ENCODE measurements around the gene CUL9. TPM values are rescaled to one million over a fixed set of nuclear protein-coding genes. Genes with fewer than 3 reads are reported as not detected.

The CUL9 gene
- total and polyA plus RNA-seq, 4 donors = 19.7 to 45.6 (median 35.5) TPM

GRCh38 chr6:43264599-43265145, 82.7 kb downstream of the CUL9 start:
- DNase-seq = no peak
- no peak for ATAC-seq (ENCODE audit: insufficient read depth, low FRiP score)
- WGBS, 2 donors = 88 to 95% methylated on average over 5 of the region's 5 CpGs
- H3K9me3 ChIP-seq (ENCODE audit: control insufficient read depth in 4 of 4, insufficient read depth in 3 of 4, low read length in 3 of 4) = no peaks in the 10 kb centered on the region
- H3K4me1 ChIP-seq (ENCODE audit: control insufficient read depth in 5 of 5, insufficient read depth in 5 of 5, low read length in 5 of 5) = peaks cover 0 to 23% (median 13%) of the 10 kb centered on the region in 5 donors
- H3K9ac ChIP-seq (ENCODE audit: insufficient read depth in 1 of 2, low read length in 2 of 2) = no peak overlapping the region
- no peak overlapping the region for H3K4me3 ChIP-seq
- no peak overlapping the region for H3K27ac ChIP-seq (ENCODE audit: low read depth in 1 of 2, low read length in 1 of 2)
- TF ChIP-seq CTCF (IDR thresholded peaks at IDR 0.05; ENCODE audit: control extremely low read depth, extremely low read depth) = no peak
- H3K27me3 ChIP-seq (ENCODE audit: control insufficient read depth in 3 of 3, insufficient read depth in 3 of 3, low read length in 2 of 3) = no peaks in the 10 kb centered on the region
- H3K36me3 ChIP-seq (ENCODE audit: control insufficient read depth in 4 of 4, insufficient read depth in 4 of 4, low read length in 4 of 4) = no peaks in the 10 kb centered on the region

- ATAC-seq (ENCODE audit: insufficient read depth, low FRiP score) = no peak
- WGBS, 2 donors = 87 to 91% methylated on average over 6 of the region's 6 CpGs
- no peak overlapping the region for H3K9ac ChIP-seq (ENCODE audit: insufficient read depth in 1 of 2, low read length in 2 of 2)
These were observed 83.6 kb downstream of the CUL9 start for GRCh38 chr6:43265564-43265963.

GRCh38 chr6:43267619-43268354, 85.8 kb downstream of the CUL9 start:
- DNase-seq (no peak), ATAC-seq (ENCODE audit: insufficient read depth, low FRiP score) (no peak)
- H3K36me3 ChIP-seq (ENCODE audit: control insufficient read depth in 4 of 4, insufficient read depth in 4 of 4, low read length in 4 of 4) = no peaks in the 10 kb centered on the region
- H3K4me1 ChIP-seq (ENCODE audit: control insufficient read depth in 5 of 5, insufficient read depth in 5 of 5, low read length in 5 of 5) = peaks cover 0 to 32% (median 13%) of the 10 kb centered on the region in 5 donors
- peaks cover 0 to 2% (median 0%) of the 10 kb centered on the region in 3 donors for H3K27me3 ChIP-seq (ENCODE audit: control insufficient read depth in 3 of 3, insufficient read depth in 3 of 3, low read length in 2 of 3)
- no peaks in the 10 kb centered on the region for H3K9me3 ChIP-seq (ENCODE audit: control insufficient read depth in 4 of 4, insufficient read depth in 3 of 4, low read length in 3 of 4)
- H3K9ac ChIP-seq (ENCODE audit: insufficient read depth in 1 of 2, low read length in 2 of 2) = no peak overlapping the region
- 86 to 94% methylated on average over 7 of the region's 7 CpGs for WGBS, 2 donors
- no peak overlapping the region for H3K4me3 ChIP-seq
- H3K27ac ChIP-seq (ENCODE audit: low read depth in 1 of 2, low read length in 1 of 2) = peak overlapping the region in 1 of 2 donors; percentile 62
- TF ChIP-seq CTCF (IDR thresholded peaks at IDR 0.05; ENCODE audit: control extremely low read depth, extremely low read depth) = no peak

More at GRCh38 chr6:43265564-43265963, 83.6 kb downstream of the CUL9 start:
- DNase-seq = no peak
- TF ChIP-seq CTCF (IDR thresholded peaks at IDR 0.05; ENCODE audit: control extremely low read depth, extremely low read depth) = no peak
- H3K27ac ChIP-seq (ENCODE audit: low read depth in 1 of 2, low read length in 1 of 2) = no peak overlapping the region
- no peaks in the 10 kb centered on the region for H3K9me3 ChIP-seq (ENCODE audit: control insufficient read depth in 4 of 4, insufficient read depth in 3 of 4, low read length in 3 of 4)
- H3K27me3 ChIP-seq (ENCODE audit: control insufficient read depth in 3 of 3, insufficient read depth in 3 of 3, low read length in 2 of 3) = no peaks in the 10 kb centered on the region
- H3K4me3 ChIP-seq = no peak overlapping the region
- H3K4me1 ChIP-seq (ENCODE audit: control insufficient read depth in 5 of 5, insufficient read depth in 5 of 5, low read length in 5 of 5) = peaks cover 0 to 29% (median 13%) of the 10 kb centered on the region in 5 donors
- H3K36me3 ChIP-seq (ENCODE audit: control insufficient read depth in 4 of 4, insufficient read depth in 4 of 4, low read length in 4 of 4) = no peaks in the 10 kb centered on the region

Data from lung (tissue), 12 donors.